Gastrocnemius medialis (tissue), 4 donors: Measurements from ENCODE around the gene SYNJ2.

ENCODE experiments used
- POLR2A ChIP-seq, 2 donors: fragments of 450-650 bp; IDR thresholded peaks; one replicate each; pipeline ENCODE4 v1.6.1; 2017; ENCODE audit warnings: antibody characterized with exemption in 2 of 2, mild to moderate bottlenecking in 2 of 2, moderate library complexity in 2 of 2
- TF ChIP-seq, protein P1 (sequence below), 5 experiments: fragments of 450-650 bp in 3 of 5; fragments of 200-600 bp in 2 of 5; sonication (generic) in 2 of 5; IDR thresholded peaks in 4 of 5; conservative IDR thresholded peaks in 1 of 5; 1 replicate in 4 of 5; 2 replicates in 1 of 5; pipeline ENCODE4 v1.5.1; 2016 to 2019; ENCODE audit warnings: antibody characterized with exemption in 5 of 5, mild to moderate bottlenecking in 3 of 5, moderate library complexity in 3 of 5

DNA sequence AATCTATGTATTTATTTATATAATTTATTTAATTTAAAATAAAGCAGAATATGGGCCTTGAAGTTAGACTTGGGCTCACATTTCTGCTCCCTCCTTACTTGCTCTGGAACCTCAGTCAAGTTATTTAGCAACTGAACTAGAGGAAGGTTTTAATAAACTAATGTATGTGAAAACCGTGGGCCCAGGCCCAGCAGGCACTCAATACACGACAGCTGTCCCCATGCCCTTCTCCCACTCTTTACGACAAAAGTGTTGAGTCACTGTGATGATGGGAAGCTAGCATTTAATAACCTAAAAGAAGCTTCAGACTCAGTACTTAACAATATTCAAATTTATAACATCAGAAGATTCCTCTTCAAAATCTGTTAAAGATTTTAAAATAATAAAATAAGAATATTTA is 139.7 kb downstream of the SYNJ2 start:
- TF ChIP-seq POLR2A (IDR thresholded peaks at IDR 0.05), result no peak
- TF ChIP-seq, protein P1, sequence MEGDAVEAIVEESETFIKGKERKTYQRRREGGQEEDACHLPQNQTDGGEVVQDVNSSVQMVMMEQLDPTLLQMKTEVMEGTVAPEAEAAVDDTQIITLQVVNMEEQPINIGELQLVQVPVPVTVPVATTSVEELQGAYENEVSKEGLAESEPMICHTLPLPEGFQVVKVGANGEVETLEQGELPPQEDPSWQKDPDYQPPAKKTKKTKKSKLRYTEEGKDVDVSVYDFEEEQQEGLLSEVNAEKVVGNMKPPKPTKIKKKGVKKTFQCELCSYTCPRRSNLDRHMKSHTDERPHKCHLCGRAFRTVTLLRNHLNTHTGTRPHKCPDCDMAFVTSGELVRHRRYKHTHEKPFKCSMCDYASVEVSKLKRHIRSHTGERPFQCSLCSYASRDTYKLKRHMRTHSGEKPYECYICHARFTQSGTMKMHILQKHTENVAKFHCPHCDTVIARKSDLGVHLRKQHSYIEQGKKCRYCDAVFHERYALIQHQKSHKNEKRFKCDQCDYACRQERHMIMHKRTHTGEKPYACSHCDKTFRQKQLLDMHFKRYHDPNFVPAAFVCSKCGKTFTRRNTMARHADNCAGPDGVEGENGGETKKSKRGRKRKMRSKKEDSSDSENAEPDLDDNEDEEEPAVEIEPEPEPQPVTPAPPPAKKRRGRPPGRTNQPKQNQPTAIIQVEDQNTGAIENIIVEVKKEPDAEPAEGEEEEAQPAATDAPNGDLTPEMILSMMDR (IDR thresholded peaks at IDR 0.05 in 4 of 5, conservative IDR thresholded peaks at IDR 0.05 in 1 of 5), result no peak
